Activated naive CD8-positive, alpha-beta T cell treated with anti-CD3 and anti-CD28 coated beads, Interleukin-2, amount 50 U/mL, for 24 hours (primary cell): ENCODE data around the gene AKNA.

Experiments
- ATAC-seq: fragments of 150-1000 bp; cut with Tn5 transposase; one replicate; pipeline ENCODE4 v1.10.0; 2021
- DNase-seq: peaks from one replicate; pipeline ENCODE4 v3.0.0; 2021
- H3K27ac Mint-ChIP-seq: one replicate; pipeline ENCODE4 v1.8.0; 2021; ENCODE audit warnings: mild to moderate bottlenecking, mixed read lengths
- H3K27me3 Mint-ChIP-seq: one replicate; pipeline ENCODE4 v1.8.0; 2021; ENCODE audit warnings: mixed read lengths
- H3K36me3 Mint-ChIP-seq: one replicate; pipeline ENCODE4 v1.8.0; 2021; ENCODE audit warnings: low read depth, mixed read lengths
- H3K4me1 Mint-ChIP-seq: one replicate; pipeline ENCODE4 v1.8.0; 2021; ENCODE audit warnings: mixed read lengths
- H3K4me3 Mint-ChIP-seq: one replicate; pipeline ENCODE4 v1.8.0; 2021; ENCODE audit warnings: mild to moderate bottlenecking, moderate library complexity, mixed read lengths
- H3K9me3 Mint-ChIP-seq: one replicate; pipeline ENCODE4 v1.8.0; 2021; ENCODE audit warnings: mixed read lengths

The AKNA gene

DNA sequence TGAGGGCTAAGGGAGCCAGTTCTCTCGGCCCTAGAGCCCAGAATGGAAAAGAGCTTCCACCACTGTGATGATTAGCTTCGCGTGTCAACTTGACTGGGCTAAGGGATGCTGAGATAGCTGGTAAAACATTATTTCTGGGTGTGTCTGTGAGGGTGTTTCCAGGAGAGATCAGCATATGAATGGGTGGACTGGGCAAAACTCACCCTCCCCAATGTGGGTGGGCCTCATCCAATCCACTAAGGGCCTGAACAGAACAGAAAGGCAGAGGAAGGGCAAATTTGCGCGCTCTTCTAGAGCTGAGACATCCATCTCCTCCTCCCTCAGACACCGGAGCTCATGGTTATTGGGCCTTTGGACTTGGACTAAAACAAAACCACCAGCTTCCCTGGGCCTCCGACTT lies 20.9 kb upstream of the AKNA start:
- DNase-seq (no peak), ATAC-seq (no peak)
- H3K27ac Mint-ChIP-seq = no peak overlapping the region

DNA sequence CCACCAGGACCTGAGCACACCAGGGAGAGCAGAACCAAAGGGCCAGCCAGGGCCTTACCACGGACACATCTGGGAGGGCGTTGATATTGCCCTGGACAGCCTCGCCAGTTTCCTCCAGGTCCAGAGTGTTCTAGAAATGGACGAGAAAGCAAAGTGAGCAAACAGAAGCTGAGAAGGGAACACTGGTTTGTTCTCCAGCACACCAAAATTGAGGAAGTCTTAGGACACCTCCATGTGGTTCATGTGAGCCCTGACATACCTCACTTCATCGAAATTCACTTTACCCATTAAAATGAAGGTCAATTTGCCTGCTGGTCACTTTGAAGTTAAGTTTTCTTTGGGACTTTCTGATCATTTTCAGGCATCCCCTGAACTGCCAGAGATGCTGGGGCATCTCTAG lies 20.1 kb upstream of the AKNA start:
- peaks cover 5% of the 10 kb centered on the region for H3K4me1 Mint-ChIP-seq
- no peaks in the 10 kb centered on the region for H3K27me3 Mint-ChIP-seq
- DNase-seq (no peak), ATAC-seq (no peak)
- H3K36me3 Mint-ChIP-seq = no peaks in the 10 kb centered on the region
- no peak overlapping the region for H3K4me3 Mint-ChIP-seq
- no peaks in the 10 kb centered on the region for H3K9me3 Mint-ChIP-seq
- no peak overlapping the region for H3K27ac Mint-ChIP-seq

More for the DNA sequence above, 20.9 kb upstream of the AKNA start:
- H3K4me1 Mint-ChIP-seq = peaks cover 5% of the 10 kb centered on the region
- no peak overlapping the region for H3K4me3 Mint-ChIP-seq
- H3K27me3 Mint-ChIP-seq = no peaks in the 10 kb centered on the region
- H3K9me3 Mint-ChIP-seq = no peaks in the 10 kb centered on the region
- H3K36me3 Mint-ChIP-seq = no peaks in the 10 kb centered on the region

DNA sequence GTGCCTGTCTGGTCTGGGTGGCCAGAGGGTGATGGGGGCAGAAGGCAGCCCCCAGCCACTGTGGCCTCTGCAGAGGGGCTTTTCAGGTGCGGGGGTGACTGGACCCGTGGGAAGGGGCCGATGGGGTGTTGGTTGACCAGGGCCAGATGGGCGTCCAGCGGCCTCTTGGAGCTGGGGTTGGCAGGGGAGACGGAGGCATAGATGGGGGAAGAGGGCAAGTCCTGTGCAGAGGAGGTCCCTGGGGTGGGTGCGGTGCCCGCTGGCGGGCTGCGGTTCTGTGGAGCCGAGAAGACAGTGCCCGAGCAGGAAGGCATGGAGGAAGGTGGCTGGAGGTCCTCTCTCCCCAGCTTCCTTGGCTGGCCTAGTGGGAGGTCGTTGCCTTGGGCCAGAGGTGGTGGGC lies 18.7 kb upstream of the AKNA start:
- Mint-ChIP-seq H3K4me3 (no peak overlapping the region), H3K9me3 (no peaks in the 10 kb centered on the region), H3K27me3 (no peaks in the 10 kb centered on the region), H3K27ac (no peak overlapping the region), H3K36me3 (no peaks in the 10 kb centered on the region), H3K4me1 (peaks cover 5% of the 10 kb centered on the region)
- ATAC-seq = no peak
- DNase-seq = no peak

DNA sequence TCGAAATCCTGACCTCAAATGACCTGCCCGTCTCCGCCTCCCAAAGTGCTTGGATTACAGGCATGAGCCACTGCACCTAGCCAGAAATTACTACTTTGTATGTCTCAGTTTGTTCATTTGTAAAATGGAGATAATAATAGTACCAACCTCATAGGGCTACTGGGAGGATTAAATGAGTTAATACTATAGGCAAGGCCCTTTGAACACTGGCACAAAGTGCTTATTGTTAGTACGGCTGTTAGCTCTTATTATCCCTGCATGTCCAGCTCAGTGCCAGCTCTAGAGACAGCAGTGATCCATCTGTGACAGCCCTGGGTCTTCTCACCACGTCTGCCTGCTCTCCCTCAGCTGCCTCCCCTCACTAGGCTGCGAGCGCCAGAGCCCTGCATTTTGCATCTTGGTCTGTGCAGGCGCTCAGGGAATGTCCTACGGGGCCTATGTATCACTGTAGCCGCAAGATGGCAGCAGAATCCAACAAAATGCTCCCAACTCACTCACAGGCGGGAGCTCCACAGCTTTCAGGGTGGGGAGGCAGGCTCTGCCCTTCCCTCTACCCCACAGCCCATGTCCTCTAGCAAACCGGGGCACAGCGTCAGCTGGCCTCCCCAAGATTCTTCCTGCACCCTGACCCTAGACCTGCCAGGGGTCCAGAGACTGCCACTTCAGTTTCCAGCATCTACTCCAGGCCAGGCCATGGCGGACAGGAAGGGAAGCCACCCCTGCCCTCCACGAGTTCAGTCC lies 17.7 kb upstream of the AKNA start:
- H3K27me3 Mint-ChIP-seq = no peaks in the 10 kb centered on the region
- peaks cover 5% of the 10 kb centered on the region for H3K4me1 Mint-ChIP-seq
- no peak overlapping the region for H3K27ac Mint-ChIP-seq
- DNase-seq = peak; percentile 78
- ATAC-seq = peak; percentile 96
- no peaks in the 10 kb centered on the region for H3K9me3 Mint-ChIP-seq
- H3K4me3 Mint-ChIP-seq = no peak overlapping the region
- H3K36me3 Mint-ChIP-seq = no peaks in the 10 kb centered on the region

DNA sequence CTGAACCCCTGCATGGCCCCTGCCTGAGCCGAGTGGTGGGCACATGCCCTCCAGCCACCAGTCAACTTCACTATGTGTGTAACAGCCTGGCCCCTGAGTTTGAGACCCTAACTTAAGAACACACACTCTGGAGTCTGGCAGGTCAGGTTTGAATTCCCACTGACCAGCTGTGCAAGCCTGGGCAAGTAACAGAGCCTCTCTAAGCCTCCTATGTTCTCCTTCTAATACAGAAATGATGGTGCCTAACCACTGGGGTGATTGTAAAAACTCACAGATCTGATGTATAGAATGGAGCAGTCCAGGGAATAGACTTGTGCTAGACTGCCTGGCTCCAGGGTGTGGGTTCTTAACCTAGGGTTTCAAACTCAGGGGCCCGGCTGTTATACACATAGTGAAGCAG lies 16.7 kb upstream of the AKNA start:
- Mint-ChIP-seq H3K27ac (no peak overlapping the region), H3K9me3 (no peaks in the 10 kb centered on the region), H3K36me3 (no peaks in the 10 kb centered on the region), H3K4me1 (peaks cover 5% of the 10 kb centered on the region), H3K4me3 (no peak overlapping the region), H3K27me3 (no peaks in the 10 kb centered on the region)
- no peak for ATAC-seq
- DNase-seq = no peak

DNA sequence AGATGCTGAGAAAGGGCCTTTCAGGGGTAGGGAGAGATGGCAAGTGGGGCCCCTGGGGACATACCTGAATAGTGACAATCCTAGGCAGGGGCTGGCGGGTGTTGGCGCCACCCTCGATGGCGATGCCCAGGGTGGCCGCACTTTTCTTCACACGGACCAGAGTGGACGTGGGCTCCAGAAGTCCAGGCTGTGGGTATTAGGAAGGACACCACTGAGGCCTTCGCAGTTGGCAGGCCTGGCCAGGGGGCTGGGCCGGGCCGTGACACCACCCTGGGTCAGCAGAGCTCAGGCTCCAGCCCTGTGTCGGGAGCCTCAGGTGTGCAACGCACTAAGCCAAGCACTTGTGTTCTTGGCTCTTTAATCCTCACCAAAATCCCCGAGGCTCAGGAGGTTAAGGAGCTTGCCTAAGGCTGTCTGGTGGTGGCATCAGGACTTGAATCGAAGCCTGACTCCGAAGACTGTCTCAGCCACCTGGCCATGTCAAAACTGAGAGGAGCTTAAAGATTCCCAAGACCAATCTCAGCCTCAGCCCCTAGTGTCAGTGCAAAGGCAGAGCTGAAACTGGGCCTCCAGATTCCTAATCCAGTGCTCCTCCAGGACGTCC lies 15.5 kb upstream of the AKNA start:
- Mint-ChIP-seq H3K27me3 (no peaks in the 10 kb centered on the region), H3K4me1 (peaks cover 5% of the 10 kb centered on the region), H3K27ac (no peak overlapping the region), H3K36me3 (no peaks in the 10 kb centered on the region), H3K9me3 (no peaks in the 10 kb centered on the region), H3K4me3 (no peak overlapping the region)
- no peak for ATAC-seq
- no peak for DNase-seq

DNA sequence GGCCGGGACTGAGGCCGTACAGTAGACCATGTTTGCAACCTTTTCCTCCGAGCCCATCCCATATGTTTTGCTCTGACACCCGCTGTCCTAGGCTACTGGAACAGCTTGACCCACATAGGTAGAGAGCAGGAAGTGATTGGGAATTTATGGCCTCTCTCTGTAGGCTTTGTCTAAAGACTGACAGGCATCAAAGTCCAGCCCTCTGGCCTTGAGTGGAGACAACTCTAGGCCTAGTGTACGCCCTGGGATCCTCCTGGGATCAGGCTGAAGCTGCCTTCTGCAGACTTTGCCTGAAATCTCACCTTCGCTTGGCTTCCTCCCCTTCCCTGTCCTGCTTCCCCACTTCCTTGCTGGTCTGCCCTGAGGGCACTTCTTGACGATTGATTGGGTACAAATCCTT lies 13.6 kb upstream of the AKNA start:
- H3K4me1 Mint-ChIP-seq = peaks cover 18% of the 10 kb centered on the region
- H3K36me3 Mint-ChIP-seq = peaks cover under 1% of the 10 kb centered on the region
- DNase-seq (no peak), ATAC-seq (no peak)
- H3K4me3 Mint-ChIP-seq = no peak overlapping the region
- H3K27me3 Mint-ChIP-seq = no peaks in the 10 kb centered on the region
- no peak overlapping the region for H3K27ac Mint-ChIP-seq
- no peaks in the 10 kb centered on the region for H3K9me3 Mint-ChIP-seq

DNA sequence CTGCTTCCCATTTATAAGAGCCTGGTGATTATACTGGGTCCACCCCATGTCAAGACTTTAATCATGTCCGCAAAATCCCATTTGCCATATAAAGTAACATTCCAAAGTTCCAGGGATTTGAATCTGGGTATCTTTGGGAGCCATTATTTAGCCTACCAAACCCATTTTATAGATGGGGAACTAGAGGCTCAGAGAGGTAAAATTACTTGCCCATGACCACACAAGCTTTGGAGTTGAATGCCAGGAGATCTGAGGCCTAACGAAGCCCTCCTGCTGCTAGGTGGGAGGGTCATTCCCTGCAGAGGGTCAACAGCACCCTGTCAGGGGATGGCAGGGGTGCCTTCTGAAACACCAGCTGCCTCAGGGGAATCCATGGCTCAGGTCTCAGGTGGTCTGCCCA lies 13.0 kb upstream of the AKNA start:
- Mint-ChIP-seq H3K9me3 (no peaks in the 10 kb centered on the region), H3K4me3 (no peak overlapping the region), H3K36me3 (peaks cover 3% of the 10 kb centered on the region), H3K27ac (no peak overlapping the region), H3K4me1 (peaks cover 24% of the 10 kb centered on the region), H3K27me3 (no peaks in the 10 kb centered on the region)
- DNase-seq = no peak
- no peak for ATAC-seq

DNA sequence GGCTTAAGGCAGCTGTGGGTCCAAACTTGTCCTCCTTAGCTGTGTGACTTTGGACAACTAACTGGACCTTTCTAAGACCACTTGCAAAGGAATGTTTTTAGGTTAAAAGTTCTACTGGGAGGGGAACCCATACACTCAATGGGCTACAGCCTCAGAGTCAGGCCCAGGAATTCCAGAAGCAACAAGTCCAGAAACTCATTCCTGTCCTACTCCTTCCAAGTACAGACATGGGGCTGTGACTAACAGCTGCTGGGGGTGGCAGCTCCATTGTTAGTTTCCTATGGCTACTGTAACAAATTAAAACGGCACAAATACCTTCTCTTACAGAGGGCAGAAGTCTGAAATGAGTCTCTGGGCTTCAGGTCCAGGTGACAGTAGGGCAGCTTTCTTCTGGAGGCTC lies 12.4 kb upstream of the AKNA start:
- no peak for DNase-seq
- Mint-ChIP-seq H3K36me3 (peaks cover 4% of the 10 kb centered on the region), H3K27ac (no peak overlapping the region), H3K4me3 (no peak overlapping the region), H3K4me1 (peaks cover 25% of the 10 kb centered on the region), H3K9me3 (no peaks in the 10 kb centered on the region), H3K27me3 (no peaks in the 10 kb centered on the region)
- ATAC-seq = no peak

DNA sequence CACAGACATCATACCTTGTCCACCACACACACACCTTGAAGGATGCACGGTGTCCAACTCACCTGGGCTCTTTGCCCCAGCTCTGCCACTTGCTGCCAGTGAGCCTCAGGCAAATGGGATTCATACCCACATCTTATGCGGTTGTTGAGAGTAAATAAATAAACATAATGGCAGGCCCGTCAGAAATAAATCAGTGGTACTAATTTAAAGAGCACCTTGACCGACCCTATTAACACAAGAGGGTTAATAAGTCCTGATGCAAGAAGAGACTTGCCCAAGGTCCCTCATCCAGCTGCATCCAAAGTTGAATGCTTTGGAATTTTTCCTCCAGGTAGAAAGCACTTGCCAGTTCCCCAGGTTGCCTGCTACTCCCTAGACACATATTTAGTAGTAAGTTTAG lies 11.6 kb upstream of the AKNA start:
- Mint-ChIP-seq H3K4me3 (no peak overlapping the region), H3K27ac (no peak overlapping the region), H3K36me3 (peaks cover 7% of the 10 kb centered on the region), H3K27me3 (no peaks in the 10 kb centered on the region), H3K4me1 (peaks cover 33% of the 10 kb centered on the region), H3K9me3 (no peaks in the 10 kb centered on the region)
- DNase-seq (no peak), ATAC-seq (no peak)

DNA sequence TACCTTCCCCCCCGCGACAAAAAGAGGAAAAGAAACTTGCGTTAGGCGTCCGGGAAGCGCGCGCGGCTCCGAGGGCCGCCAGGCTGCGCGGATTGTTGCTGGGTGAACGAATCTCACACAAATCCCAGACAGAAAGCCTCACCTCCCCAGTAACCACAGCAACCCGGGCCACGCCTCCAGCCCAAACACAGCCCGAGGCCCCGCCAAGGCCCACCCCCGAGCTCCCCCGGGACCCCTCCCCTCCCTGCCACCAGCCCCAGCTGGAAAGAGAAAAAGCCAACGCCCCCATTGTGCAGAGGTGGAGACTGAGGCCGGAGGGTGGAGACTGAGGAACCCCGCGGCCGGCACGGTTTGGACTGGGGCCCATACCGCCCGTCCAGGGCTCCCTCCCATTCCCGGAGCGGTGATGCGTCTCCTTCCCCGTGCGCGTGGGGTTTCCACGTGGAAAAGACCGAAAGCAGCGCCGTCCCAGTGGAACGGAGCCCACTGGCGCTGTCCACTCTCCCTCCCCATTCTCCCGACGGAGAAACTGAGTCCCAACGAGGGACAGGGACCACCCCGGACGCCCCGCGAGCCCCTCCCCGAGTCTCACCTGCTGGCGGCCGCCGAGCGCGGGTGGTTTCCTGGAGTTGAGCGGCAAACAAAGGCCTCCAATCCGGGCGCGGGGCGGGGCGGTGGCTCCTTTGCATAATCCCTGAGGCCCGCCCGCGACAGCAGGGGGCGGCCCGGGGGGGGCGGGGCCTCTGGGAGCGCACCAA lies 10.2 kb upstream of the AKNA start:
- Mint-ChIP-seq H3K9me3 (no peaks in the 10 kb centered on the region), H3K27ac (peak overlapping the region; percentile 86), H3K36me3 (peaks cover 12% of the 10 kb centered on the region), H3K27me3 (no peaks in the 10 kb centered on the region), H3K4me1 (peaks cover 45% of the 10 kb centered on the region), H3K4me3 (peak overlapping the region; percentile 96)
- ATAC-seq = peak; percentile 87
- DNase-seq = peak; percentile 98

DNA sequence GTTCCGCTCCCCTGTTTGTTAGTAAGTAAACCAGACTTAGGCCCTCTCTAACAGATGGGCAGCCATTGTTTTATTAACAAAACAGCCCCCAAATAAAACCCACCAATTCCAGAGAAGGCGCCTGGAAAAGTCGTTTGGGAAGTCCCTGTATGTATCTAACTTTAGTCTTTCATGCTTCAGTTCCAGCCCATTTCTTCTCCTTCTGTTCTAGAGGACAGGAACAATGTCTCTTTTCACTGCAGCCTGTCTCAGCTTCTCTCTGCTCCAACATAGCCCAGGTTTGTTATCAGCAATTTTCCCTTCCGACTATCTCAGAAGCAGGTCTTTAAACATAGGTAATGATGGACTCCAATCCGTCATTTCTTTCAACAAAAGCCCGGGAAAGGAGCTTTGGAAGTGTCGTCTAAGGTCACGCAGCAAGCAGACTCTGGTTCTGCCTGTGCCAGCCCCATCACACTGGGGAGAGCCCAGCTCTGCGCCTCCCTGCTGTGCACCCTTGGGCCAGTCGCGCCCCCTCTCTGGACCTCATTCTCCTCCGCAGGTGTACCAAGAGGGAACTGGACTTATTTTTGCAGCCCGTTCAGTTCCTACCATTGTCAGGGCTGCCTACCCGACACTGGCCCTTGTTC lies 9.6 kb upstream of the AKNA start:
- Mint-ChIP-seq H3K4me3 (peak overlapping the region; percentile 96), H3K4me1 (peaks cover 52% of the 10 kb centered on the region), H3K36me3 (peaks cover 14% of the 10 kb centered on the region), H3K27me3 (no peaks in the 10 kb centered on the region), H3K27ac (peak overlapping the region; percentile 86), H3K9me3 (no peaks in the 10 kb centered on the region)
- ATAC-seq (peak; percentile 4), DNase-seq (no peak)

DNA sequence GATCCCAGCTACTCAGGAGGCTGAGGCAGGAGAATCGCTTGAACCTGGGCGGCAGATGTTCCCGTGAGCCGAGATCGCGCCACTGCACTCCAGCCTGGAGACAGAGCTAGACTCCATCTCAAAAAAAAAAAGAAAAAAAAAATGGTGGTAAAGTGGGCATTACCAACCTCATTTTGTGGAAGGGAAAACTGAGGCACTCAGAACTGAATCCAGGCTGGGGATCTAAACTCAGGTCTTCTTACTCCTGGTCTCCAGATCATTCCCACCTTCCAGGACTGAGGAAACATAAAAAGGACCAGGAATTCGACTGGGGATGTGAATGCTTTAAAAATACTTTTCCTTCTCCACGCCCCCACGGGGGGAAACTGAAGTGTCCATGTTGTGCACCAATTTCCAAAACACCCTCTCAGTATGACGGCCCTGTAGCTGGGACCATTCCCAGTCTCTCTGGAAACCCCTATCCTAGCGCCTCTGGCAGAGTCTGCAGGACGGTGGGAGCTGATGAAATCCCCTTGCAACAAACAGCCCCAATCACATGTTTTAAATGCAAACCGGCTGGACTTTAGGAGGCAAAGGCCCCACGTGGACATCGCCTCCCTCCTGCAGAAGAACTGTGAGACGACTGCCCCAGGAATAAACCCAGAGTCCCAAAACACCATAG lies 8.9 kb upstream of the AKNA start:
- Mint-ChIP-seq H3K27me3 (no peaks in the 10 kb centered on the region), H3K27ac (peak overlapping the region; percentile 86), H3K4me3 (peak overlapping the region; percentile 96), H3K36me3 (peaks cover 14% of the 10 kb centered on the region), H3K9me3 (no peaks in the 10 kb centered on the region), H3K4me1 (peaks cover 58% of the 10 kb centered on the region)
- ATAC-seq = no peak
- no peak for DNase-seq

DNA sequence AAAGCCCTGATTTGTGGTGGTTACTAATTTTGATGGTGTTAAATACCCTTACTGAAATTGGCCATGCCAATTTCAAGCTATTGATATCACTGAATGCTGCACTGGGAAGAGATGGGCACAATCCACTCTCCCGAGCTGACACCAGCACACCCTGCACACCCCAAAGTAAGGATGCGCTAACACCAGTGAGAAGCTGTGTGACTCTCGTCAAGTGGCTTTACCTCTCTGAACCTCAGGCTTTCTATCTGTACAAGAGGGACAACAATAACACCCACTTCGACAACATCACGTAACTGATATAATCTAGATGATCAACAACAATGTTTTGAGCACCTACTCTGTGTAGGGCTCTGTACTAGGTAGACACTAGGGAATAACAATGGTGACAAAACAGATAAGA lies 8.0 kb upstream of the AKNA start:
- Mint-ChIP-seq H3K4me3 (peak overlapping the region; percentile 56), H3K27ac (peak overlapping the region; percentile 68), H3K4me1 (peaks cover 65% of the 10 kb centered on the region), H3K36me3 (peaks cover 15% of the 10 kb centered on the region), H3K27me3 (no peaks in the 10 kb centered on the region), H3K9me3 (no peaks in the 10 kb centered on the region)
- DNase-seq = no peak
- ATAC-seq = no peak
